Upper lobe of right lung (tissue), 1 donor: ENCODE measurements around the gene RNF214. TPM values are rescaled to one million over a fixed set of nuclear protein-coding genes. Genes with fewer than 3 reads are reported as not detected.

ENCODE experiments used
- ATAC-seq: fragments of 200-7000 bp; cut with Tn5 transposase; one replicate; pipeline ENCODE4 v1.9.1; 2020; ENCODE audit warnings: mild to moderate bottlenecking, moderate library complexity
- DNase-seq: peaks from one replicate; pipeline ENCODE4 v3.0.0-alpha.2; 2020
- H3K27ac ChIP-seq: fragments of 200-600 bp; one replicate; pipeline ENCODE4 v1.8.0; 2022
- H3K27me3 ChIP-seq: fragments of 200-600 bp; one replicate; pipeline ENCODE4 v1.8.0; 2022; ENCODE audit warnings: mild to moderate bottlenecking
- H3K36me3 ChIP-seq: fragments of 200-600 bp; one replicate; pipeline ENCODE4 v1.8.0; 2022
- H3K4me1 ChIP-seq: fragments of 200-600 bp; one replicate; pipeline ENCODE4 v1.8.0; 2022
- H3K4me3 ChIP-seq: fragments of 200-600 bp; one replicate; pipeline ENCODE4 v1.8.0; 2022; ENCODE audit warnings: mild to moderate bottlenecking
- H3K9me3 ChIP-seq: fragments of 200-600 bp; one replicate; pipeline ENCODE4 v1.8.0; 2022
- CTCF ChIP-seq: fragments of 200-600 bp; IDR thresholded peaks from one replicate; pipeline ENCODE4 v1.8.0; 2022; ENCODE audit warnings: antibody characterized with exemption
- intact Hi-C: fragments of 100-400 bp; cut with DNase I; formaldehyde crosslinking; loops from one replicate; pipeline ENCODE4 v1.11.0; 2022
- total RNA-seq: library from RNA; stranded (reverse); fragmentation: NEBNext Ultra II Directional; extraction: Animal tissue kit (Norgen Biotek cat#: 25700); gene quantifications from one replicate; pipeline ENCODE4 v1.2.1, GENCODE V29; 2021
- donor health status: DM: no; HTN: yes; CAD: no; lungs with severe emphysema.

The RNF214 gene
- total RNA-seq, 1 donor from 2014 or later: 27.1 TPM

- Histone ChIP-seq H3K27me3 (no peaks in the 10 kb centered on the region), H3K36me3 (peaks cover 80% of the 10 kb centered on the region), H3K4me1 (peaks cover 30% of the 10 kb centered on the region), H3K4me3 (no peak overlapping the region), H3K9me3 (no peaks in the 10 kb centered on the region), H3K27ac (peak overlapping the region; percentile 70)
- DNase-seq (no peak), ATAC-seq (peak; percentile 74)
- intact Hi-C loops: loop anchor here (10.0 kb wide), 1 partner anchor 117 kb away; no protein-coding TSS in a partner anchor
- TF ChIP-seq CTCF: no peak
Measured at GRCh38 chr11:117221775-117222517, 10.5 kb upstream of the RNF214 start.

- DNase-seq (no peak), ATAC-seq (no peak)
- no peak overlapping the region for H3K4me3 ChIP-seq
- peaks cover 86% of the 10 kb centered on the region for H3K36me3 ChIP-seq
- intact Hi-C loops: loop anchor here (10.0 kb wide), 1 partner anchor 118 kb away; no protein-coding TSS in a partner anchor
- peaks cover 30% of the 10 kb centered on the region for H3K4me1 ChIP-seq
- no peak overlapping the region for H3K27ac ChIP-seq
- H3K27me3 ChIP-seq: no peaks in the 10 kb centered on the region
- no peak for TF ChIP-seq CTCF
- no peaks in the 10 kb centered on the region for H3K9me3 ChIP-seq
Measured at GRCh38 chr11:117222991-117223740, 9.3 kb upstream of the RNF214 start.

- peaks cover 86% of the 10 kb centered on the region for H3K36me3 ChIP-seq
- no peak for TF ChIP-seq CTCF
- DNase-seq (no peak), ATAC-seq (no peak)
- H3K27me3 ChIP-seq: no peaks in the 10 kb centered on the region
- intact Hi-C loops: loop anchor here (10.0 kb wide), 1 partner anchor 119 kb away; no protein-coding TSS in a partner anchor
- no peak overlapping the region for H3K4me3 ChIP-seq
- H3K9me3 ChIP-seq: no peaks in the 10 kb centered on the region
- H3K27ac ChIP-seq: no peak overlapping the region
- H3K4me1 ChIP-seq: peaks cover 24% of the 10 kb centered on the region
Measured at GRCh38 chr11:117223741-117224689, 8.5 kb upstream of the RNF214 start.

GRCh38 chr11:117225553-117226170 lies 6.8 kb upstream of the RNF214 start:
- no peaks in the 10 kb centered on the region for H3K9me3 ChIP-seq
- TF ChIP-seq CTCF: no peak
- H3K27ac ChIP-seq: no peak overlapping the region
- no peak overlapping the region for H3K4me3 ChIP-seq
- ATAC-seq (no peak), DNase-seq (no peak)
- intact Hi-C loops: loop anchor here (10.0 kb wide), 1 partner anchor 121 kb away; no protein-coding TSS in a partner anchor
- H3K36me3 ChIP-seq: peaks cover 82% of the 10 kb centered on the region
- H3K27me3 ChIP-seq: no peaks in the 10 kb centered on the region
- H3K4me1 ChIP-seq: peaks cover 15% of the 10 kb centered on the region
